ENCODE data around the gene KCTD1. TPM values are rescaled to one million over a fixed set of nuclear protein-coding genes. Genes with fewer than 3 reads are reported as not detected.

Gene KCTD1
- total RNA-seq, 2 experiments from 2014 or later, result 3.2 to 3.6 TPM

- POLR2A ChIA-PET, result no interaction called here
- CTCF ChIA-PET, result no interaction called here
Measured at GRCh38 chr18:26489191-26489590, 59.2 kb downstream of the KCTD1 start.

GRCh38 chr18:26488417-26489009 lies 59.8 kb downstream of the KCTD1 start:
- ChIA-PET POLR2A (no interaction called here), CTCF (no interaction called here)

- ChIA-PET CTCF (no interaction called here), POLR2A (no interaction called here)
Measured at GRCh38 chr18:26487437-26487836, 60.9 kb downstream of the KCTD1 start.

- ChIA-PET CTCF (no interaction called here), POLR2A (no interaction called here)
Measured at GRCh38 chr18:26483633-26484032, 64.7 kb downstream of the KCTD1 start.

GRCh38 chr18:26482569-26482968 lies 65.8 kb downstream of the KCTD1 start:
- ChIA-PET CTCF (no interaction called here), POLR2A (no interaction called here)

- ChIA-PET CTCF (no interaction called here), POLR2A (interaction anchor here (0.6 kb wide), 1 partner anchor 12 kb away, joined by 3 read pairs; no protein-coding TSS in a partner anchor)
Measured at GRCh38 chr18:26480897-26481795, 67.2 kb downstream of the KCTD1 start.

GRCh38 chr18:26479681-26480079 lies 68.7 kb downstream of the KCTD1 start:
- ChIA-PET POLR2A (no interaction called here), CTCF (no interaction called here)

GRCh38 chr18:26479065-26479680 lies 69.2 kb downstream of the KCTD1 start:
- ChIA-PET POLR2A (no interaction called here), CTCF (no interaction called here)

- POLR2A ChIA-PET, result no interaction called here
- CTCF ChIA-PET, result no interaction called here
Measured at GRCh38 chr18:26477828-26478466, 70.4 kb downstream of the KCTD1 start.

GRCh38 chr18:26476697-26477096 lies 71.7 kb downstream of the KCTD1 start:
- POLR2A ChIA-PET, result no interaction called here
- CTCF ChIA-PET, result no interaction called here

GRCh38 chr18:26474542-26474941 lies 73.8 kb downstream of the KCTD1 start:
- ChIA-PET POLR2A (no interaction called here), CTCF (no interaction called here)

- CTCF ChIA-PET, result no interaction called here
- POLR2A ChIA-PET, result no interaction called here
Measured at GRCh38 chr18:26473672-26474071, 74.7 kb downstream of the KCTD1 start.

GRCh38 chr18:26471826-26472225 lies 76.5 kb downstream of the KCTD1 start:
- CTCF ChIA-PET, result interaction anchor here (1.4 kb wide), 1 partner anchor 76 kb away, joined by 3 read pairs; no protein-coding TSS in a partner anchor
- POLR2A ChIA-PET, result no interaction called here

GRCh38 chr18:26471027-26471426 lies 77.3 kb downstream of the KCTD1 start:
- CTCF ChIA-PET, result interaction anchor here (1.4 kb wide), 1 partner anchor 77 kb away, joined by 3 read pairs; no protein-coding TSS in a partner anchor
- POLR2A ChIA-PET, result no interaction called here

GRCh38 chr18:26470011-26470637 lies 78.2 kb downstream of the KCTD1 start:
- ChIA-PET POLR2A (no interaction called here), CTCF (no interaction called here)

- POLR2A ChIA-PET, result interaction anchor here (0.6 kb wide), 1 partner anchor 12 kb away, joined by 3 read pairs; no protein-coding TSS in a partner anchor
- CTCF ChIA-PET, result no interaction called here
Measured at GRCh38 chr18:26468931-26469340, 79.4 kb downstream of the KCTD1 start.

GRCh38 chr18:26466026-26466425 lies 82.3 kb downstream of the KCTD1 start:
- CTCF ChIA-PET, result no interaction called here
- POLR2A ChIA-PET, result no interaction called here

GRCh38 chr18:26465431-26465830 lies 82.9 kb downstream of the KCTD1 start:
- CTCF ChIA-PET, result no interaction called here

GRCh38 chr18:26464128-26465011 lies 84.0 kb downstream of the KCTD1 start:
- CTCF ChIA-PET, result no interaction called here
- POLR2A ChIA-PET, result no interaction called here

More at GRCh38 chr18:26465431-26465830, 82.9 kb downstream of the KCTD1 start:
- POLR2A ChIA-PET, result no interaction called here

Measured in activated CD8-positive, alpha-beta memory T cell treated with anti-CD3 and anti-CD28 coated beads for 36 hours (primary cell).